Dendritic cell treated with granulocyte-macrophage colony-stimulating factor and Interleukin-4, amounts not matched to agents 40 ng/mL and 50 ng/mL, for 4 days (primary cell): ENCODE results near the gene PSMD14.

Experiments used
- H3K27ac Mint-ChIP-seq: one replicate; pipeline ENCODE4 v1.8.0; 2022; ENCODE audit warnings: mild to moderate bottlenecking, mixed read lengths
- H3K27me3 Mint-ChIP-seq: one replicate; pipeline ENCODE4 v1.8.0; 2022; ENCODE audit warnings: mild to moderate bottlenecking, mixed read lengths
- H3K36me3 Mint-ChIP-seq: one replicate; pipeline ENCODE4 v1.8.0; 2022; ENCODE audit warnings: low read depth, mixed read lengths
- H3K4me1 Mint-ChIP-seq: one replicate; pipeline ENCODE4 v1.8.0; 2022; ENCODE audit warnings: low read depth, mixed read lengths
- H3K4me3 Mint-ChIP-seq: one replicate; pipeline ENCODE4 v1.8.0; 2022; ENCODE audit warnings: mild to moderate bottlenecking, moderate library complexity, mixed read lengths
- H3K9me3 Mint-ChIP-seq: one replicate; pipeline ENCODE4 v1.8.0; 2022; ENCODE audit warnings: mixed read lengths
- intact Hi-C: fragments of 100-400 bp; cut with micrococcal nuclease; formaldehyde crosslinking; loops from one replicate; pipeline ENCODE4 v1.15.0; 2022

Gene PSMD14

GRCh38 chr2:161448431-161448830, 140.2 kb downstream of the PSMD14 start:
- peaks cover 4% of the 10 kb centered on the region for H3K27me3 Mint-ChIP-seq
- intact Hi-C loops: no loop called here
- no peaks in the 10 kb centered on the region for H3K9me3 Mint-ChIP-seq
- H3K4me1 Mint-ChIP-seq: no peaks in the 10 kb centered on the region
- H3K27ac Mint-ChIP-seq: no peak overlapping the region
- H3K36me3 Mint-ChIP-seq: no peaks in the 10 kb centered on the region
- no peak overlapping the region for H3K4me3 Mint-ChIP-seq
